ENCODE data around the gene COA8. TPM values are rescaled to one million over a fixed set of nuclear protein-coding genes. Genes with fewer than 3 reads are reported as not detected.

Gene COA8
- polyA plus RNA-seq, 6 donors from 2014 or later = 47.5 to 70.7 (median 57.8) TPM

DNA sequence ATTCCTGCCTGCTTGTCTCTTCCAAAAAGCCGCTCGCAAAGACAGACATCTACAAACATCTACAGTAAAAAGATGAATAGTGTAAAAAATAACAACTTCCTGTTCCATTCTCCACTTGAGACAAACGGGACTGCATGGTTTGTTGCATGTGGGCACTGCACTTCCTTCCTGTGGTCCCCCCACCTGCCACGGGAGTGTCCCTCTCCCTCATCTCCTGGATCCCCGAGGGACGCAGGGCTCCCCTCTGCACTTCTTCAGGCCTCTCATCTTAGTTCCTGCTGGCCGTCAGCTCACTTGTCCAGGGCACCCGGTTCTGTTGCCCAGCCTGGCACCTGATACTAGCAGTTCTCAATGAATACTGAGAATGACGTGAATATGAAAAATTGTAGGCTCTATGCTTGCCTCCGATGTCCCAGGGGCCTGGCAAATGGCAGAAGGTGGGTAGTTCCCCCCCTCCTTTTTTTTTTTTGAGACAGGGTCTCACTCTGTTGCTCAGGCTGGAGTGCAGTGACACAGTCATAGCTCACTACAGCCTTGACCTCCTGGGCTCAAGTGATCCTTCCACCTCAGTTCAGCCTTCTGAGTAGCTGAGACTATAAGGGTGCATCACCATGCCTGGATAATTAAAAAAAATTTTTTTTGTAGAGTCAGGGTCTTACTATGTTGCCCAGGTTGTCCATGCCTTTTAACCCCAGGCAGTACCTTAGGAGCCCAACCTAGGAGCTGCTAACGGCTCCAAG lies 62.8 kb downstream of the COA8 start:
- ATAC-seq (ENCODE audit: low read depth in 2 of 2) = peak; percentile 31 to 44
- H3K4me3 Mint-ChIP-seq = peak overlapping the region; percentile 78 to 98 (median 90)
- H3K9me3 Mint-ChIP-seq = no peaks in the 10 kb centered on the region
- H3K36me3 Mint-ChIP-seq = no peaks in the 10 kb centered on the region
- H3K27ac Mint-ChIP-seq = peak overlapping the region; percentile 19 to 95 (median 86)
- H3K4me1 Mint-ChIP-seq = peaks cover 27 to 43% (median 38%) of the 10 kb centered on the region in 3 donors
- no peaks in the 10 kb centered on the region for H3K27me3 Mint-ChIP-seq
- peak; percentile 70 for DNase-seq

GRCh38 chr14:103626146-103626850 lies 63.5 kb downstream of the COA8 start:
- Mint-ChIP-seq H3K4me1 (peaks cover 27 to 51% (median 38%) of the 10 kb centered on the region in 3 donors), H3K4me3 (peak overlapping the region; percentile 30 to 98 (median 59)), H3K27me3 (no peaks in the 10 kb centered on the region), H3K36me3 (no peaks in the 10 kb centered on the region), H3K9me3 (no peaks in the 10 kb centered on the region), H3K27ac (peak overlapping the region in 5 of 6 donors; percentile 15 to 86 (median 75))
- DNase-seq (peak; percentile 7), ATAC-seq (ENCODE audit: low read depth in 2 of 2) (no peak)

DNA sequence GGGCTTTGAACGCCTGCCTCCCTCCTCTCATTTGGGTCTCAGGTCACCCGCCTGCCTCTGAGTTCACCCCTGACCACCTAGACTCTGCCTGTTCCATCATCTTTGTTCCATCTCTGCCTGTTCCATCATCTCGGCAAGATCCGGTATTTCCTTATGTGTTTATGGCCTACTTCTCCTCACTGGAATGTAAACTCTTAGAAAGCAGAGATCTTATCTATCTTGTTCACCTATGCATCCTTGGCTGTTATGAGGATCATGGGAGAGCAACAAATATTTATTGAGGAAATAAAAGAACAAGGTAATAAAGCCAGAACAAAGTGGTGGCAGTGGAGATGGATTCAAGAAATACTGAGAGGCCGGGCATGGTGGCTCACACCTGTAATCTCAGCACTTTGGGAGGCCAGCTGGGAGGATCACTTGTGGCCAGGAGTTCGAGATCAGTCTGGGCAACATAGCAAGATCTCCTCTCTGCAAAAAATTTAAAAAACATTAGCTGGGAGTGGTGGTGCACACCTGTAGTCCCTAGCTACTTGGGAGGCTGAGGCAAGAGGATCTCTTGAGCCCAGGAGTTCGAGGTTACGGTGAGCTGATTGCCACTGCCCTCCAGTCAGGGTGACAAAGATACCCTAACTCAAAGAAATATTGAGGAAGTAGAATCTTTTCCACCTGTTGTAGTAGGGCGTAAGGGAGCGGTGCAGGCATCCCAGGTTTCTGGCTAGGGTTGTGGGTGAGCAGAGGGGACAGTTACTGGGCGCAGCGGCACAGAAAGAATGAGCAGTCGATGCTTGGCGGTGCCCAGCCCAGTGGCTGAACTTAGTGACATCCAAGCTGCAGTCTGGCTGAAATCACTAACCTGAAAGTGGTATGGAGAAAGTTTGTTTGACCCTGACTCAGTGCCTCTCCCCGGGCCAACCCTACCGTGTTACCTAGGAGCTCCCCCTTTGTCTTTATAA lies 64.6 kb downstream of the COA8 start:
- Mint-ChIP-seq H3K4me3 (peak overlapping the region; percentile 79 to 96 (median 90)), H3K27ac (peak overlapping the region; percentile 21 to 99 (median 56)), H3K9me3 (no peaks in the 10 kb centered on the region), H3K36me3 (no peaks in the 10 kb centered on the region), H3K4me1 (peaks cover 27 to 51% (median 43%) of the 10 kb centered on the region in 3 donors), H3K27me3 (no peaks in the 10 kb centered on the region)
- no peak for ATAC-seq (ENCODE audit: low read depth in 2 of 2)
- DNase-seq = no peak

- H3K4me1 Mint-ChIP-seq = peaks cover 30 to 57% (median 52%) of the 10 kb centered on the region in 3 donors
- H3K27ac Mint-ChIP-seq = peak overlapping the region; percentile 39 to 99 (median 94)
- DNase-seq (peak; percentile 7), ATAC-seq (ENCODE audit: low read depth in 2 of 2) (no peak)
- H3K27me3 Mint-ChIP-seq = no peaks in the 10 kb centered on the region
- H3K9me3 Mint-ChIP-seq = no peaks in the 10 kb centered on the region
- H3K4me3 Mint-ChIP-seq = peak overlapping the region; percentile 79 to 96 (median 90)
- H3K36me3 Mint-ChIP-seq = no peaks in the 10 kb centered on the region
These were observed 65.5 kb downstream of the COA8 start for GRCh38 chr14:103628221-103628683.

- Mint-ChIP-seq H3K36me3 (no peaks in the 10 kb centered on the region), H3K4me3 (peak within 1 kb of the TSS; percentile 85 to 96 (median 92)), H3K27ac (peak within 1 kb of the TSS; percentile 81 to 99 (median 94)), H3K27me3 (no peaks in the 10 kb centered on the region), H3K4me1 (peaks cover 31 to 57% (median 52%) of the 10 kb centered on the region in 3 donors), H3K9me3 (no peaks in the 10 kb centered on the region)
- ATAC-seq (ENCODE audit: low read depth in 2 of 2) = peak; percentile 69 to 75
- peak; percentile 82 for DNase-seq
These were observed 66.1 kb downstream of the COA8 start, which contains the start of gene KLC1 for GRCh38 chr14:103628684-103629502. Gene KLC1, plus strand, starts transcription at chr14:103629211. Its CDS starts 25,354 bp downstream, at chr14:103654565.

DNA sequence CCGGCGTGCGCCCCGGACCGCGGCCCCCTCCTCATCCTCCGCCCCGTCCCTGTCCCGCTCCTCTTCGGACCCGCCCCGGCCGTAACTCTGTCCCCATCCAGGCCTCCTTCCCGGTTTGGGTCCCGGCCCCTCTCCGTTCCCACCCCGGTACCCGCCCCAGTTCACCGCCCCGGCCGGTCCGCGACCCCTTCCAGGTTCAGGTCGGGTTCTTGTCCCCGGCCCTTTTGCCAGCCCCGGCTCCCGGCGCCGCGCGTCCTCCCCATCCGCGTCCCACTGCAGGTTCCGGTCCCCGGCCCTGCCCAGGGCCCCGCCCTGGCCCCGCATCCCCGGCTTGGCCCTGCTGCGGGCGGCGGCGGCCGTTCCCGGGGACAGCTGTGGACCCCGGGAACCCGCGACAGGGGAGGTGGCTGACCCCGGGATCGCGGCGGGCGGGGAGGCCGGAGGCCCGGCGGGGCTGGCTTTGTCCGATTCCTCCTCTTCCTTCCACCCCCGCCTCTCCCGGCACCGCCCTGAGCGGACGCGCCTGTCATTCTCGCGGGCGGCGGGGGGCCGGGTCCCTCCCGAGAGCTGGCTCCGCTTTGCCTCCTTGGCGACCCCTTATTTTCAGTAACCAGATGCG lies 66.9 kb downstream of the COA8 start:
- ATAC-seq (ENCODE audit: low read depth in 2 of 2) (peak; percentile 20 to 23), DNase-seq (peak; percentile 18)
- Mint-ChIP-seq H3K27ac (peak overlapping the region; percentile 33 to 94 (median 82)), H3K36me3 (no peaks in the 10 kb centered on the region), H3K9me3 (no peaks in the 10 kb centered on the region), H3K4me1 (peaks cover 34 to 54% (median 52%) of the 10 kb centered on the region in 3 donors), H3K27me3 (no peaks in the 10 kb centered on the region), H3K4me3 (peak overlapping the region; percentile 85 to 96 (median 92))

DNA sequence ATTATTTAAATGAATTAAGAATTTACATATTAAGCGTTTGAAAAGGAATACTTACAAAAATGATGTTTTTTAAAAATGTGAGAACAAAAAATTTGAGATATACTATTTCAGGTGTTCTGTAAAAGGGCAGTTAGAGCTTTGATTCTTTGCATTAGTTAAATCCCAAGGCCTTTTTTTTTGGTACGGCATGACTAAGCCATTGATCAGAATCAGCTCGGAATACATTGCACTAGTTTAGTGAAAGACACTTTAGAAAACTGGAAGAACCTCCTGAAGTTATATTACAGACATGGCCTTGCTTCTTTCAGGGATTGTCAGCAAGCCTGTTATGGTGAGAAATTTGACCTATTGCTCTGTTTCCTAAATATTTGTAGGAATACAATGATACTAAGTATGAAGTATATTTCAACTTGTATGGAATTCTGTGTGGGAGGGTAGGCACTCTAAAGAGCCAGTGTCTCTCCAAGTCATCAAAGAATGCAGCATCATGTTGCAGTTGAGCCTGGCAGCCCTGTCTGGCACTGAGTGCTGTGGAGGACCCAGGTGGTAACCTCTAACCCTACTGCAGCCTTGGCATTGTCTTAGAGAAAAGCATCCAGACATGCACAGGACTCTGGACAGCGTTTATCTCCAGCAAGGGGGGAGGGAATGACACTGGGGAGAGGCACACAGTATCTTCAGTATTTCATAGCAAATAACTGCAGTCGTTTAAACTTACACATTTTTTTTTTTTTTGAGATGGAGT lies 67.8 kb downstream of the COA8 start:
- Mint-ChIP-seq H3K36me3 (no peaks in the 10 kb centered on the region), H3K4me3 (peak overlapping the region; percentile 84 to 96 (median 88)), H3K27ac (peak overlapping the region; percentile 15 to 94 (median 72)), H3K27me3 (no peaks in the 10 kb centered on the region), H3K4me1 (peaks cover 36 to 54% (median 53%) of the 10 kb centered on the region in 3 donors), H3K9me3 (no peaks in the 10 kb centered on the region)
- ATAC-seq (ENCODE audit: low read depth in 2 of 2) (no peak), DNase-seq (no peak)

GRCh38 chr14:103633391-103633790 lies 70.6 kb downstream of the COA8 start:
- H3K27ac Mint-ChIP-seq = peak overlapping the region in 5 of 6 donors; percentile 19 to 92 (median 44)
- ATAC-seq (ENCODE audit: low read depth in 2 of 2) = no peak

GRCh38 chr14:103634156-103634555 lies 71.4 kb downstream of the COA8 start:
- no peaks in the 10 kb centered on the region for H3K36me3 Mint-ChIP-seq
- H3K4me1 Mint-ChIP-seq = peaks cover 42 to 69% (median 60%) of the 10 kb centered on the region in 3 donors
- H3K27ac Mint-ChIP-seq = peak overlapping the region in 2 of 6 donors; percentile 14 to 50
- no peaks in the 10 kb centered on the region for H3K27me3 Mint-ChIP-seq
- DNase-seq = no peak
- ATAC-seq (ENCODE audit: low read depth in 2 of 2) = no peak
- peak overlapping the region in 2 of 8 donors; percentile 20 to 35 for H3K4me3 Mint-ChIP-seq
- H3K9me3 Mint-ChIP-seq = no peaks in the 10 kb centered on the region

More at GRCh38 chr14:103633391-103633790, 70.6 kb downstream of the COA8 start:
- peaks cover 38 to 61% (median 52%) of the 10 kb centered on the region in 3 donors for H3K4me1 Mint-ChIP-seq
- H3K9me3 Mint-ChIP-seq = no peaks in the 10 kb centered on the region
- peak overlapping the region in 4 of 8 donors; percentile 7 to 78 (median 22) for H3K4me3 Mint-ChIP-seq
- H3K36me3 Mint-ChIP-seq = no peaks in the 10 kb centered on the region
- DNase-seq = no peak
- no peaks in the 10 kb centered on the region for H3K27me3 Mint-ChIP-seq

- ATAC-seq (ENCODE audit: low read depth in 2 of 2) (no peak), DNase-seq (no peak)
- Mint-ChIP-seq H3K27ac (peak overlapping the region in 3 of 6 donors; percentile 27 to 35 (median 34)), H3K27me3 (no peaks in the 10 kb centered on the region), H3K4me3 (no peak overlapping the region), H3K4me1 (peaks cover 38 to 85% (median 53%) of the 10 kb centered on the region in 3 donors), H3K9me3 (no peaks in the 10 kb centered on the region), H3K36me3 (no peaks in the 10 kb centered on the region)
These were observed 75.8 kb downstream of the COA8 start for GRCh38 chr14:103638594-103638993.
